ENCODE measurements around the gene RBX1.

Gene RBX1

DNA sequence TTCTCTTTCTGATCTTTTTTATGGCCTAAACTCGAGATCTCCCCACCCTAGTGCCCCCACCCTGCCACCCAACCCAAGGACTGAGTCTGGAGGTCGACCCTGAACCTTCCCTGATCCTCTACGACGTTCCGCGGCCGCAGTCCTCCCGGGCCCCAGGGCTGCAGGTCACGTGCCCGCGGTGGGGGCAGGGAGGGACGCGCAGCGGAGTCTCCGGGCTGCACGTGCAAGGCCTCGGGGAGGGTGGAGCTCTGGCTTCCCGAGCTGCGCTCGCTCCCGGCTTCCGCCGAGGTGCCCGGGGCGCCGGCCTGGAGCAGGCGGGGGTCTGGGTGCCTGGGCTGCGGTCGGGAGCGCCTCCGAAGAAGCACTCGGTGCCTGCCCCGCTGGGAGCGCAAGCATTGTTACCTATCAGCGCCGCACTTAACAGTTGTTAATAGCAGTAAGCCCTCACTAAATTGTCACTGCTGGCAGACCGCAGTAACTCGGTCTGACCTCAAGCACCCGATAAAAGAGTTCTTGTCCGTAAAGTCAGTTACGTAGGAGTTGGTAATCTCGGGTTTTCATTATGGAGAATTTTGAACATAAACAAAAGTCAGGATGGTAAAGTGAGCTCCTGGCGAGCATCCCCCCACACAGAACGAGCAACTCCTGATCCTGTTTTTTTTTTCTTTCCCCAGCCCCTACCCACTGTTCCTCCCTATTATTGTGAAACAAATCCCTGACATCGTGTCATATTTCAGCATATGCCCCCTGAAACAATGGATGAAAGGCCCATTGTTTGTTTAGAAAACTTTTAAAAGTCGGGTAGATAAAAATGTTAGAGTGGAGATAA is 71.5 kb downstream of the RBX1 start:
- DNase-seq (ENCODE audit: low spot score): peak; percentile 94
